Measurements from ENCODE around the gene POMZP3.
A peak's percentile ranks its signal among the peaks of the same experiment; 100 is the strongest.
"Not testable (repeated sequence)": the region's sequence is repeated elsewhere in the genome, so short reads cannot be mapped to it uniquely, and the experiment has no call there.

Gene POMZP3

DNA sequence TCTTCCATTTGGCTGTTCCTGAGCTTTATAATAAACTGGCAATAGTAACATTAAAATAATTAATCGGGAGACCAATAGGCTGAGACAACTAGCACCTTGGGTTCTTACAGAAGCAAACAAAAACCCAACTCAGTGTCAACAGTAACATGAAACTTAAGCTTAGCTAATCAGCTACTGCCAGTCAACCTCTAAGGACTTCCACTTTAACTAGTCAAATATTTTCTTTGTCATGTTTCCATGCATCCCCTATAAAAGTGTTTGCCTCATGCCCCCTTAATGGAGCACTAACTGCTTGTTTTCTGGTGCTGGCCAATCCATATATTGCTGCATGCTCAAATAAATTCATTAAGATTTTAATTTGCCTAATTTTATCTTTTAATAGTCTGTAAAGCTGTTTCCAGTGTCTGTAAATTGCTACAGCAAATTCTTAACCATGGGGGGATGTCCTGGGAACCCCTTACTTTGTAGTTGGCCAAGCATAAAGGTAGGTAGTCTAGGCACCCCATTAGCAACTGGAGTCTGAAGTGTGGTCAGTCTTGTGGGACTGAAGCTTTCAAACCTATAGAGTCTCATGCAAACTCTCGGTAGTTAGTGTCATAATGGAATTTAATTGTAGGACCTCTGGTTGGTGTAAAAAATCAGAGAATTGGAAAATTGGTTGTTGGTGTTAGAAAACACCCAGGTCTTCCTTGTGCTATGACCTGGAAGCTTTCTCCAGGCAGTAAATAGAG is 40.3 kb downstream of the POMZP3 start:
- not testable (repeated sequence) for DNase-seq

DNA sequence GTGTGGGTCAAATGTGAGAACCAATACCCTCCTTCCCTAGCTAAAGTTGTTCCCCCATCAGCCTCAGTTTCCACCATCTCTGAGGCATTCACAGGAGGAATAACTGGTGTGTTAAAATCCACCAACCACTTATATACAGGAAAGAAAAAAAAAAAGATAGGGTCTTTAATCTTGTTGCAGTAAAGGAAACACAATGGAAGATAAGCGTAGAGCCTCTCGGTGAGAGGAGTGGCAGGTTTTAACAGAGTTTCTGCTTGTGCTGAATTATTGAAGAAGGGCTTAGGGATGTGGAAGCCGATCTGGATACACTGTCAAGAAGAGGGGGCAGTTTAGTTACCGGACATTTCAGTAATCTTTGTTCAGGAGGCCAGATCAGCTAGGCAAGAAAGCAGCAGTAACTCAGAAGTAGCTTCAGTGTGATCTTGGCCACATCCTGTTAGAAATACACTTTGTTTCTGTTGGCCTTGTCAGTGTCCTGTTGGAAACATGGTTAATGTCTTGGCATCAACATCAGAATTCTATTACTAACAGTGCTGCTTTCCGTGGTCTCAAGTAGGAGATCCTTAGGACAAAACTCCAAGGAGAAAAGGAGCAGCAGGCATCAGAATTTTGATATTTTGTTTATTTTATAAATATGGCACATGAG is 43.3 kb downstream of the POMZP3 start:
- DNase-seq: not testable (repeated sequence)

DNA sequence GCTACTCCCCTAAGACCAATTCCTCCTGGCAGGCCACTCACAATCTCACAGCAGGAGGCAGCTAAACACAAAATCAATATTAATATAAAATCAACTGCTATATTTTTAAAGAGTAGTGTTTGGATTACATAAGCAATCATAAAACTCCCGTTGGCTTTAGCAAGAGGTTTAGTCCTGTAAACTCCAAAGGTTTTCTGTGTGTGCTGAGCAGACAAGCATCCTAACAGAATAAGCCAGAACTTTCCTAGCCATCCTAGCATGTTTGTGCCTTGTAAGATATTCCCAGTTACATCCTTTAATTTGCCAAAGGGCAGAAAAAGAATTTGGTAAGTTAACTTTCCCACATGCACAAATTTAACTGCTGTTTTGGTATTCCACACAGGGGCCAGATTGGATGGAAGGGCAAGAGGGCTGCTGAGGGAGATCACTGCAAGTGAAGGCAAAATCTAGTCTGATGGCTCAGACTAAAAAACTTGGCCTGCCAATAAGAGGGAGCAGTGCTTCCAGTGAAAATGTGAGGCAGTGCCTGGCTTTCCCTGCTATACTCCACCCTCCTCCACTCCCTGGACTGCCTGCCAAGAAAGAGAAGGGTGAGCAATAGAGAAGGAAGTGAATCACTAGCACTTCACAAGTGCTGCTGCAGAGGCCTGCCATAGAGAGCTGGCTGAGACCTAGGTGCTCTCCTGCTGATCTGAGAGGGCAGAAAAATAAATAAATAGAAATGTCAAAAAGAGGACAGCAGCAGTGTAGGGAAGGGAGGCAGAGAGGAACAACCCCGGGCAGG is 44.0 kb downstream of the POMZP3 start:
- DNase-seq: peak; percentile 7 to 23

DNA sequence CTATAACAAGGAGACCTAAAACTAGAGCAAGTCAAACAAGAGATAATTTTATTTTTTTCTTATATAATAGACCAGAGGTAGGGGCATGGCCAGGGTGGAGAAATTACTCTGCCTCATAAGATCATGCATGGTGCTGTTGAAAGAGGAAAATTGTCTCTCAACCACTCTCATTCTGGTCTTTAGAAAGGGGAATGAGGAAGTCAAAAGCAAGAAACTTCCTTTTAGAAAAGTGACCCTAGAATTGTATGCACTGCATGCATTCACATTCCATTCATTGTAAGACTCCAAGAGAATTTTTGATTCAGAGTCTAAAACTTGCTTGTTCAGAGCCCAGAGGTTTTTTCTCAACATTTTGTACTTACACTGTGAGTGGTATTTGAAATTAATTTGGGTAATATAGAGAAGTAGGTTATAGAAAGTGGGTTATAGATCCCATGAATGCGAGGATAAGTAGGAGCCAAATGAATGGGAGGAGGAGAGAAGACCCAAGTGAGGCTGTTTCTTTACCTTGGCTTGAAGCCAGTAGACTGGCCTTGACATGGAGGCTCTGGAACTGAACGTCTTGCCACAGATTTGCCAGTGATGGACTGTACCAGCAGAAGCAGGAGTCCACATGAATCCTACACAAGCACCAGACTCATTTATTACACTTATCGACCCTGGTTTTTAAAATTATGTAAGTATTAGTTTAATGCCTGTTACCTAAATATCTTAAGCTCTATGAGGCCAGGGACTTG is 51.0 kb downstream of the POMZP3 start:
- not testable (repeated sequence) for DNase-seq

DNA sequence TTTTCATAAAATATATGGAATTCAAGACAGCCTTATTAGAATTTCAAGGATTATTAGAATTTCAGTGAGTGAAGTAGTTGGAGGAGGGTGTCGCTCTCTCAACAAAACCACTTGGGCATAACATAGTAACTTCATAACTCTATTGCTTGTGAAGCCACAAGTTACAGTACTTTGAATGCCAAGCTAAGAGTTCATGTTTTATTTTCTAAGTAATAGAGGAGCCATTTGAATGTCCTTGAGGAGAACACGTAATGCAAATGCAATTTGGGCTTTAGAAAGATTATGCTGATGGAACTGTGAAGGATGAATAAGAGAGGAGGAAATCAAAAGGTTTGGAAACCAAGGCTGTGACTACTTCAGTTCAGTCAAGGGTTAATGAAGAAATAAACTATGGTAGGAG is 51.6 kb downstream of the POMZP3 start:
- DNase-seq: not testable (repeated sequence)

DNA sequence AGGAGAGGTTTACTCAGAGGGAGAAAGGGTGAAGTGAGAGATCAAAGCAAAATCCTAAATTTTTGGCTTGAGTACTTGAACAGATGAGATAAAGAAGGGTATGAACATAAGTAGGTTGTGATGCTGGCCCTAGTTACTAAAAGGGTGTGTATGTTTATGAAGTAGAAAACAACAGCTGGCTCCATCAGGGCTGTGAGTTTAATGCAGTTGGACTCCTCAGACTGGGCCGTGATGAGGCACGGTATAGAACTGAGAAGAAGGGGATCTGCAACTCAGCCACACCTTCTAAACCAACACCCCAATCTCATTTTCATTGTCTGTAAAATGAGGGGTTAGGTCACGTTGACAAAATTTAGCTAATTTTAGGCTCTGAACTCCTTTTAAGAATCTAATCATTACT is 54.8 kb downstream of the POMZP3 start:
- not testable (repeated sequence) for DNase-seq

DNA sequence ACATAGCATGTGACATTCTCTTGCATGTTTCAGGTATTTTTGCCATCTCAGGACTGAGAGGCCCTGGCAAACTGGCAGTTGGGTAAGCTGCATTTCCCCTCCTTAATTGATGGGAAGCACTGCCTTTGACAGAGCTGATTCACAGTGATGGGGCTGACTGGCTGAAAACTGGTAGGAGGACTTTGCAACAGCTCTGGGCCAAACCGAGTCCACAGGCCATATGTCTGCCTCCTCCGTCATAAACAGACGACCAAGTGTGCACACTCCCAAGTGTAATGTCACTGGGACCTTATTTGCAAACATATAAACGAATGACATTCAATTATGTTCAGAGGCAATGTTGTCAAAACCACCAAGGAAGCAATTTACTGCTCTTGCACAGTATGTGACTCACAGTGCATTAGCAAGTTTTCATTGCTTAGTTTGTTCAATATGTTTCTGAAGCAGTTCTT is 56.7 kb downstream of the POMZP3 start:
- DNase-seq: not testable (repeated sequence)

DNA sequence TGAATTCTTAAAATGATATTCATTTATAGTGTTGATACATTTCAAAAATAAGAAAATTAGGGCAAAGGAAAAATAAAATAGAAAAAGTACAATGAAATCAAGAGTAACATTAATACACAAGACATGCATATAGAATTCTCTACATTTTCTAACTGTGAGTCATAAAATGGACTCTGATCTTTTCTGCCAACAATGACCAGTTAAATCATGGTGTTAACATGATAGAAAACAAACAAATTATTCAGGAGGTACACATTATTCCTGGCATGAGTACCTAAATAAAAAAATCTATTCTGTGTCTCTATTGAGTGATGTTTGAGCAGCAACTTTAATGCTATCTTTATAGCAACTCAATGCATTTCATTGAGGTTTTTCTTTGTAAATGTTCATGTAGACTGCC is 58.3 kb downstream of the POMZP3 start:
- not testable (repeated sequence) for DNase-seq

DNA sequence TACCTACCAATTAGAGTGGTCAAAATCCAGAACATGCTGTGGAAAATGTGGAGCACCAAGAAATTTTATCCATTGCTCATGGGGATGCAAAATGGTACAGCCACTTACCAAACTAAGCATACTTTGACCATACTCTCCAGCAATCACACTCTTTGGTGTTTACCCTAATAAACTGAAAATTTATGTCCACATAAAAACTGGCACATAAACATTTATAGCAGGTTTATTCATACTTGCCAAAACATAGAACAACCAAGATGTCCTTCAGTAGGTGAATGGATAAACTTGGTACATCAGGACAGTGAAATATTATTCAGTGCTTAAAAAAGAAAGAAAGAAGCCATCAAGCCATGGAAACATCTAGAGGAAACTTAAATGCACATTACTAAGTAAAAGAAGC is 59.3 kb downstream of the POMZP3 start:
- not testable (repeated sequence) for DNase-seq

DNA sequence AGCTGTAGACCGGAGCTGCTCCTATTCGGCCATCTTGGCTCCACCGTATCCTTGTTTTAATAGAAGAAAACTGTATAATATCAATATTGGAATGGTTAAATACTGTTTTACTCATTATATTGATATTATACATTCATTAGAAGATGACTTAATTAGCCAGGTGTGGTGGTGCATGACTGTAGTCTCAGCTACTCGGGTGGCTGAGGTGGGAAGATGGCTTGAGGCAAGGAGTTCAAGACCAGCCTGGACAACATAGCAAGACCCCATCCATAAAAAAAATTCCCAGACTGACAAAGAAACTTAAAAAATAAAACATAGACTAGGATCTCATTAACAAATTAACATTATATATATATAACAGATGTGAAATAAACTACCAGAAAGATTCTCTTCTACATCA is 59.8 kb downstream of the POMZP3 start:
- not testable (repeated sequence) for DNase-seq

DNA sequence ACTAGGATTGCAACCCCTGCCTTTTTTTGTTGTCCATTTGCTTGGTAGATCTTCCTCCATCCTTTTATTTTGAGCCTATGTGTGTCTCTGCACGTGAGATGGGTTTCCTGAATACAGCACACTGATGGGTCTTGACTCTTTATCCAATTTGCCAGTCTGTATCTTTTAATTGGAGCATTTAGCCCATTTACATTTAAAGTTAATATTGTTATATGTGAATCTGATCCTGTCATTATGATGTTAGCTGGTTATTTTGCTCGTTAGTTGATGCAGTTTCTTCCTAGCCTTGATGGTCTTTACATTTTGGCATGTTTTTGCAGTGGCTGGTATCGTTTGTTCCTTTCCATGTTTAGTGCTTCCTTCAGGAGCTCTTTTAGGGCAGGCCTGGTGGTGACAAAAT is 62.1 kb downstream of the POMZP3 start:
- not testable (repeated sequence) for DNase-seq

DNA sequence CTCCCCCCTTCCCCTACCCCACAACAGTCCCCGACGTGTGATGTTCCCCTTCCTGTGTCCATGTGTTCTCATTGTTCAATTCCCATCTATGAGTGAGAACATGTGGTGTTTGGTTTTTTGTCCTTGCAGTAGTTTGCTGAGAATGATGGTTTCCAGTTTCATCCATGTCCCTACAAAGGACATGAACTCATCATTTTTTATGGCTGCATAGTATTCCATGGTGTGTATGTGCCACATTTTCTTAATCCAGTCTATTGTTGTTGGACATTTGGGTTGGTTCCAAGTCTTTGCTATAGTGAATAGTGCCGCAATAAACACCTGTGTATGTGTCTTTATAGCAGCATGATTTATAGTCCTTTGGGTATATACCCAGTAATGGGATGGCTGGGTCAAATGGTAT is 65.7 kb downstream of the POMZP3 start:
- DNase-seq: not testable (repeated sequence)

DNA sequence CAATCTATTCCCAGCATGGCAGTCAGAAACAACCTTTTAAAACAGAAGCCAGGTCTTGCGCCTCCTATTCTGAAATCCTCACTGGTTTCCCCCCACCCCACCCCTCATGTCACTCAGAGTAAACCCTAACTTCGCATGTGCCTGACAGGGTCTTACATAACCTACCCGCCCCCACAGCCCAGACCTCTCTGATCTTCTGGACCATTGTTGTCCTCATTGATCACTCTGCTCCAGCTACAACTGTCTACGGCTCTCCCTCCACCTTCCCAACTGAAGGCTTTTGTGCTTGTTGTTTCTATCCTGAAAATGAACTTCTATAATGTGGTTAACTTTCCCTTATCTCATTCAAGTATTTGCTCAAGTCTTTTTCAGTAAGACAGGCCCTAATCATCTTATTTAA is 66.9 kb downstream of the POMZP3 start:
- not testable (repeated sequence) for DNase-seq

Data from activated CD4-positive, alpha-beta T cell treated with anti-CD3 and anti-CD28 coated beads for 4 hours (primary cell).